ENCODE data around the gene NECAB2. TPM values are rescaled to one million over a fixed set of nuclear protein-coding genes. Genes with fewer than 3 reads are reported as not detected.

The NECAB2 gene
- total RNA-seq, 1 donor from 2014 or later, result not detected

- Histone ChIP-seq H3K36me3 (no peaks in the 10 kb centered on the region), H3K4me1 (no peaks in the 10 kb centered on the region), H3K27ac (no peak overlapping the region), H3K9me3 (no peaks in the 10 kb centered on the region), H3K27me3 (no peaks in the 10 kb centered on the region), H3K4me3 (no peak overlapping the region)
- intact Hi-C loops (cut with DNase I), result no loop called here
- TF ChIP-seq POLR2AphosphoS5 (IDR thresholded peaks at IDR 0.05; ENCODE audit: insufficient read depth in 1 of 2, low read depth in 1 of 2) (no peak), POLR2A (IDR thresholded peaks at IDR 0.05) (no peak), CTCF (IDR thresholded peaks at IDR 0.05) (no peak)
- no peak for DNase-seq (ENCODE audit: extremely low spot score in 2 of 2)
Measured at GRCh38 chr16:84009282-84009681, 41.2 kb downstream of the NECAB2 start.

GRCh38 chr16:84013787-84014569 is 45.9 kb downstream of the NECAB2 start:
- no peaks in the 10 kb centered on the region for H3K27me3 ChIP-seq
- H3K9me3 ChIP-seq, result no peaks in the 10 kb centered on the region
- H3K36me3 ChIP-seq, result no peaks in the 10 kb centered on the region
- no peak overlapping the region for H3K27ac ChIP-seq
- no peak for DNase-seq (ENCODE audit: extremely low spot score in 2 of 2)
- intact Hi-C loops (cut with DNase I), result no loop called here
- TF ChIP-seq CTCF (IDR thresholded peaks at IDR 0.05), result no peak
- TF ChIP-seq POLR2AphosphoS5 (IDR thresholded peaks at IDR 0.05; ENCODE audit: insufficient read depth in 1 of 2, low read depth in 1 of 2), result no peak
- TF ChIP-seq POLR2A (IDR thresholded peaks at IDR 0.05), result no peak
- H3K4me3 ChIP-seq, result no peak overlapping the region
- H3K4me1 ChIP-seq, result no peaks in the 10 kb centered on the region

DNA sequence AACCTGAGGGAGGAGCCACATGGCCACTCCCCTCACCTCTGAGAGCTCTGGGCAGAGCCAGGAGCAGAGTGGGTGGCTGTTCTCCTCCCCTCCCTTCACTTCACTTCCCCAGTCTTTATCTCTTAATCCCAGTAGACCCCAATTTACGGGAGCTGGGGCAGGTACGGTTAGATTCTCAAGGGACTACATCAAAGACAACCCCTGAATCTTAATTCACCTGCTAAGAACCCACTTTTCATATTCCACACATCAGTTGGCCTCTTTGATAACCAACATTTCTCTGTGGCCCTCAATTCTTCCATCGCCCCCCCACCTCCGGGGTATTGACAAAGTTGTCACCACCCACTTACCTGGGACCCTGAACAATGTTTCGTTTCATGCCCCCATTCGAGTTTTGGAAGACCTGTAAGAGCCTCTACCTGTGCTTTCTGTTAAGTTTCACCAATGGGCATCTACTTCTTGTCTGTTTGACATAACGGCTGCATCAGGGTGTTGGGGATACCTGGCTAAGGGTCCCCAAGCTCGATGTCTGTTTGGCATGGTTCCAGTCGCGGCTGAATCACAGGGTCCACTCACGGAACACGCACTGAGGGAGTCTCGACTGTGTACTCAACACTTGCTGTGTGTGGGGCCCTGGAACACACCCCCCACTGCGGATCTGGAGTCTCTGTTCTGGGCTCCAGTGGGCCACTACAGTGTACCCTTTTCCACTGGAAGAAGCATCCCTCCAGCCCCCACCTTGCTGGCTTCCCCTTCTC is 46.7 kb downstream of the NECAB2 start:
- Histone ChIP-seq H3K36me3 (no peaks in the 10 kb centered on the region), H3K27me3 (no peaks in the 10 kb centered on the region), H3K9me3 (no peaks in the 10 kb centered on the region), H3K4me3 (no peak overlapping the region), H3K4me1 (no peaks in the 10 kb centered on the region), H3K27ac (no peak overlapping the region)
- TF ChIP-seq CTCF (IDR thresholded peaks at IDR 0.05) (no peak), POLR2A (IDR thresholded peaks at IDR 0.05) (no peak), POLR2AphosphoS5 (IDR thresholded peaks at IDR 0.05; ENCODE audit: insufficient read depth in 1 of 2, low read depth in 1 of 2) (no peak)
- intact Hi-C loops (cut with DNase I), result no loop called here
- no peak for DNase-seq (ENCODE audit: extremely low spot score in 2 of 2)

DNA sequence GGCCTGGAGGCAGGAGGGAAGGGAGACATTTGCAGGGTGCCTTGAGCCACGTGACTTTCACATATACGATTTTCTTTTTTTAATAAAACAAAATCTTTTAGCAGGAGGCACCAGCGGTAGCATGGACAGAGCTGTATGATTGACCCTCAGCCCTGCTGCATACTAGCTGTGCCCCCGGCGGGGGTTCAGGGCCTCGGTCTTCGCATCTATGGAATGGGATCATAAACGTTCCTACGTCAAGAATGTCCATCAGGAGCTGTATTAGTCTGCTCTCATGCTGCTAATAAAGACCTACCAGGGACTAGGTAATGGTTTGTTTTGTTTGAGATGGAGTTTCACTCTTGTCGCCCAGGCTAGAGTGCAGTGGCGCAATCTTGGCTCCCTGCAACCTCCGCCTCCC is 47.4 kb downstream of the NECAB2 start:
- TF ChIP-seq POLR2A (IDR thresholded peaks at IDR 0.05) (no peak), CTCF (IDR thresholded peaks at IDR 0.05) (no peak), POLR2AphosphoS5 (IDR thresholded peaks at IDR 0.05; ENCODE audit: insufficient read depth in 1 of 2, low read depth in 1 of 2) (no peak)
- H3K27me3 ChIP-seq, result no peaks in the 10 kb centered on the region
- intact Hi-C loops (cut with DNase I), result no loop called here
- H3K4me3 ChIP-seq, result no peak overlapping the region
- no peak for DNase-seq (ENCODE audit: extremely low spot score in 2 of 2)
- no peaks in the 10 kb centered on the region for H3K4me1 ChIP-seq
- no peak overlapping the region for H3K27ac ChIP-seq
- no peaks in the 10 kb centered on the region for H3K9me3 ChIP-seq
- no peaks in the 10 kb centered on the region for H3K36me3 ChIP-seq

DNA sequence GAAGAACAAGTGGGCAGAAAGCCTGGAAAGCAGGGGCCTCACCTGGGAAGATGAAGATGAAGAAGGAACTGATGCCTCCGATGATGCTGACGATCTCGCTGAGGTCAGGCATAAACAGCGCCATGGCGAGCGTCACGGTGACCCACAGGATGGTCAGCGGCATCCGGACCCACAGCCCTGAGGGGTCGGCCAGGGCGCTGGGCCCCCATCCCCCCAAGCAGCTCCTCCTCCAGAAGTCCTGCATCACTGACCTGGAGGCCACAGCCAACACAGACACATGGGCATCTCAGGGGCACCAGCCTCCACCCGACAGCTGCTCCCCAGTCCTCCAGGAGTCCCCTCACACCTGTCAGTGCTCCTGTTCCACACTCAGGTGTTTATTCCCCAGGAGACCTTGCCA is 48.4 kb downstream of the NECAB2 start:
- no peak overlapping the region for H3K27ac ChIP-seq
- no peak overlapping the region for H3K4me3 ChIP-seq
- TF ChIP-seq CTCF (IDR thresholded peaks at IDR 0.05) (no peak), POLR2AphosphoS5 (IDR thresholded peaks at IDR 0.05; ENCODE audit: insufficient read depth in 1 of 2, low read depth in 1 of 2) (no peak), POLR2A (IDR thresholded peaks at IDR 0.05) (no peak)
- no peaks in the 10 kb centered on the region for H3K4me1 ChIP-seq
- H3K36me3 ChIP-seq, result no peaks in the 10 kb centered on the region
- DNase-seq (ENCODE audit: extremely low spot score in 2 of 2), result no peak
- H3K27me3 ChIP-seq, result no peaks in the 10 kb centered on the region
- H3K9me3 ChIP-seq, result peaks cover 4% of the 10 kb centered on the region
- intact Hi-C loops (cut with DNase I), result no loop called here

All from vagina (tissue), 2 donors.